Heart left ventricle (tissue), 13 donors: Measurements from ENCODE around the gene LRRC51.

ENCODE experiments used
- CTCF ChIP-seq, 12 donors: fragments of 200-600 bp; sonication (generic) in 4 of 12; IDR thresholded peaks; one replicate each; pipeline versions ENCODE4 v1.5.0 to v1.8.0; 2018 to 2022; ENCODE audit warnings: antibody characterized with exemption in 12 of 12, mild to moderate bottlenecking in 5 of 12
- POLR2A ChIP-seq, 2 donors: fragments of 450-650 bp; IDR thresholded peaks; one replicate each; pipeline ENCODE4 v1.6.1; 2017; ENCODE audit warnings: antibody characterized with exemption in 2 of 2, mild to moderate bottlenecking in 2 of 2, moderate library complexity in 2 of 2
- donor health status: ischemic (EF 13 %, LVEDD 7.1; RV severe dilation, severe dysfunction).
- donor health status: DM: no; HTN: yes; CAD: no.
- donor health status: DM: no; HTN: no; CAD: no.
- donor health status: ischemic (EF 25% LVEDD 6.9; RV normal size, moderate dysfunction).
- donor health status: ischemic (EF 25% LVEDD 5.7; RV mildly dilated, moderate dysfunction).
- donor health status: ischemic (EF 35%, LVEDD 5.7; RV mildly dilated, moderate dysfunction).
- donor health status: nonischemic (EF 11% LVEDD 7.7; RV severe dilation, severe dysfunction).
- donor health status: DM: yes; HTN: yes; CAD: no.
- donor health status: PGD.
- donor health status: ischemic (EF 29% LVEDD 5.4; RV normal size, mild dysfunction).
- donor health status: nonischemic (EF 23%, LVEDD 6.1; RV moderate dilation, normal function).

GRCh38 chr11:72084076-72084475 is 3.4 kb downstream of the LRRC51 start:
- TF ChIP-seq CTCF (IDR thresholded peaks at IDR 0.05) (no peak), POLR2A (IDR thresholded peaks at IDR 0.05) (no peak)
